ENCODE results near the gene CRY2. TPM values are rescaled to one million over a fixed set of nuclear protein-coding genes. Genes with fewer than 3 reads are reported as not detected.

Gene CRY2
- total RNA-seq, 1 experiment from 2014 or later, result 8.1 TPM

DNA sequence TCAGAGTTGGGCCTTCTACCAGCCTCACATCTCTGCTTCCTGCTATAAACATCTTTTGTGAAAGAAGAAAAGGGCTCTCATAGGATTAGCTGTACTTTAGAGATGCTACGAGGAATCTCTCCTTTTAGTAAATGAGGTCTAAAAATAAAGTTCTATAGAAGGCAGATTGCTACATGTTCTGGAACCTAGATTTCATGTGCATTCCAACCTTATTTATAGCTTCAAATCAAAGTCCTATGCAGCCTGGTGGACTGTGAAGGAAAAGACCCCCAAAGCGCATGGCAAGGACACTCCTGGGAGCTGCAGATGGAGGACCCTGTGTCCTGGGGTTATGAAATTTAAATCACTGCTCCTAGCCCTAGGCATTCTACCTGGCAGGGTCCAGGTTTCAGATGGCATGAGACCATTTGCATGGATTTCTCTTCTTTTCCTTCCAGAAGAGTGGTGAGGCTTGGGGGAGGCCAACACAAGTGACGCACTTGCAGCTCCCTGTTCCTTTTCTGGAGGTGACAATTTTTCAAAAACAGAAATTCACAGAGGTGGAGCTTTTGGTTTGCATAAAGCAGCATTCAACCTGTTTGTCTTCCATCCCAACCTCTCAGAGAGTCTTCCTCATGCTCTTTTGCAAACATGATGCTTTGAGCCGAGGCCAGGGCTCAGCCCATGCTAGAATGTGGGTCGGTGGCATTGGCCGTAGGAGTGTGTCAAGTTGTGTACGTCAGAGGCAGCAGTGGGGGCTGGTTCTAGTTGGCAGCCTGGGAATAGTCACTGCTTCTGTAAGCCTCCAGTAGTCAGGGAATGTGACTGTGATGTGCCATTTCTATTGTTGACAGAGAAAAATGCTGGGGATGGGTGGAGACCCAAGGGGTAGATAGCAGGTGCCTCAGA is 6.3 kb downstream of the CRY2 start:
- Mint-ChIP-seq H3K9me3 (ENCODE audit: unreplicated experiment) (no peaks in the 10 kb centered on the region), H3K4me1 (ENCODE audit: insufficient read depth, unreplicated experiment) (peaks cover 11% of the 10 kb centered on the region), H3K36me3 (ENCODE audit: insufficient read depth, unreplicated experiment) (peaks cover 20% of the 10 kb centered on the region), H3K27ac (ENCODE audit: low read depth, unreplicated experiment) (no peak overlapping the region), H3K4me3 (ENCODE audit: unreplicated experiment) (no peak overlapping the region), H3K27me3 (ENCODE audit: insufficient read depth, unreplicated experiment) (no peaks in the 10 kb centered on the region)
- TF ChIP-seq, protein P1, sequence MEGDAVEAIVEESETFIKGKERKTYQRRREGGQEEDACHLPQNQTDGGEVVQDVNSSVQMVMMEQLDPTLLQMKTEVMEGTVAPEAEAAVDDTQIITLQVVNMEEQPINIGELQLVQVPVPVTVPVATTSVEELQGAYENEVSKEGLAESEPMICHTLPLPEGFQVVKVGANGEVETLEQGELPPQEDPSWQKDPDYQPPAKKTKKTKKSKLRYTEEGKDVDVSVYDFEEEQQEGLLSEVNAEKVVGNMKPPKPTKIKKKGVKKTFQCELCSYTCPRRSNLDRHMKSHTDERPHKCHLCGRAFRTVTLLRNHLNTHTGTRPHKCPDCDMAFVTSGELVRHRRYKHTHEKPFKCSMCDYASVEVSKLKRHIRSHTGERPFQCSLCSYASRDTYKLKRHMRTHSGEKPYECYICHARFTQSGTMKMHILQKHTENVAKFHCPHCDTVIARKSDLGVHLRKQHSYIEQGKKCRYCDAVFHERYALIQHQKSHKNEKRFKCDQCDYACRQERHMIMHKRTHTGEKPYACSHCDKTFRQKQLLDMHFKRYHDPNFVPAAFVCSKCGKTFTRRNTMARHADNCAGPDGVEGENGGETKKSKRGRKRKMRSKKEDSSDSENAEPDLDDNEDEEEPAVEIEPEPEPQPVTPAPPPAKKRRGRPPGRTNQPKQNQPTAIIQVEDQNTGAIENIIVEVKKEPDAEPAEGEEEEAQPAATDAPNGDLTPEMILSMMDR (IDR thresholded peaks at IDR 0.05; ENCODE audit: unreplicated experiment), result no peak
- intact Hi-C loops (cut with micrococcal nuclease), result no loop called here
- BruUV-seq (replicated peaks), result no TSS peak
- CTCF ChIA-PET, result interaction anchor here (0.6 to 2.3 kb wide), 2 partner anchors 11 to 18 kb away, joined by 3 to 6 read pairs; no protein-coding TSS in a partner anchor
- POLR2A ChIA-PET, result no interaction called here
- no peak for DNase-seq (ENCODE audit: unreplicated experiment)

DNA sequence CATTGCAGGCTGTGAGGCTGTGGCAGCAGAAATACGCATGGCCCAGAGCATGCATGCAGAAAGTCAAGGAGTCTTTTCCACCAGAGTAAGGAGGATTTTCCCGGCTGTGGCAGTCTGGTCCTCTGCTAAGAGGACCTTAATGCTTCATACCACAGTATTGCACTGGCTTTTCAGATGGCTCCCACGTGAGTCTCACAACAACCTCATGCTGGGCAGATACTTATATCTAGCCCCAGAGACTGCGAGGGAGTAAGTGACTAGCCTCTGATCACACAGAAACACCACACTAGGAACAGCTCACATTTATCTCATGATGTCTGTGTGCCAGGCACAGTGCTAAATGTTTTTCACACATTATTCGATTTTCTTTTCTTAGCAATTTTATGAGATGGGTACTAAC is 8.0 kb downstream of the CRY2 start:
- Mint-ChIP-seq H3K4me3 (ENCODE audit: unreplicated experiment) (no peak overlapping the region), H3K27ac (ENCODE audit: low read depth, unreplicated experiment) (no peak overlapping the region), H3K36me3 (ENCODE audit: insufficient read depth, unreplicated experiment) (peaks cover 24% of the 10 kb centered on the region), H3K27me3 (ENCODE audit: insufficient read depth, unreplicated experiment) (no peaks in the 10 kb centered on the region), H3K9me3 (ENCODE audit: unreplicated experiment) (no peaks in the 10 kb centered on the region), H3K4me1 (ENCODE audit: insufficient read depth, unreplicated experiment) (peaks cover 19% of the 10 kb centered on the region)
- ChIA-PET POLR2A (interaction anchor here (0.8 kb wide), 1 partner anchor 8 kb away, joined by 3 read pairs; the partner anchor contains the start of gene CRY2), CTCF (interaction anchor here (2.3 kb wide), 1 partner anchor 13 kb away, joined by 6 read pairs; no protein-coding TSS in a partner anchor)
- no peak for DNase-seq (ENCODE audit: unreplicated experiment)
- TF ChIP-seq, protein P1 (IDR thresholded peaks at IDR 0.05; ENCODE audit: unreplicated experiment), result no peak
- intact Hi-C loops (cut with micrococcal nuclease), result no loop called here
- no TSS peak for BruUV-seq (replicated peaks)

DNA sequence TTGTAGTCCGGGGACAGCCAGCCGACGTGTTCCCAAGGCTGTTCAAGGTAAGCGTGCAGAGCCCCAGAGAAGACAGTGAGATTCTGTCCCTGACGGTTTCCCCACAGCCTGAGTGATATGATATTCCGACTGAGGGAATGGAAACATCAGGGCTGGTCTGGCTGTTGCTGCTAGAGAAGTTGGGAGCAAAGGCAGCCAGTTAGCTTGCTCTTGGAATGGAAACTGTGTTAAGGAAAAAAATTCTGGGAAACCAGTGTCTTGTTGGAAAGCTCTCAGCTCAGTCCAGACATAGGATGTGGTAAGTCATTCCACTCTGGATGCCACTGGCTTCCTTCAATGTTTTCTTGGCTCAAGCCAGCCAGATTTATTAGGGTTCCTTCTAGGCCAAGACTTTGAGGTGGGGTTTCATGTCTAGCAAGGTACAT is 8.8 kb downstream of the CRY2 start:
- no TSS peak for BruUV-seq (replicated peaks)
- TF ChIP-seq, protein P1 (IDR thresholded peaks at IDR 0.05; ENCODE audit: unreplicated experiment), result no peak
- no peaks in the 10 kb centered on the region for H3K27me3 Mint-ChIP-seq (ENCODE audit: insufficient read depth, unreplicated experiment)
- POLR2A ChIA-PET, result interaction anchor here (3.1 kb wide), 1 partner anchor 8 kb away, joined by 18 read pairs; the partner anchor contains the start of gene CRY2
- H3K4me3 Mint-ChIP-seq (ENCODE audit: unreplicated experiment), result no peak overlapping the region
- no peak overlapping the region for H3K27ac Mint-ChIP-seq (ENCODE audit: low read depth, unreplicated experiment)
- peaks cover 27% of the 10 kb centered on the region for H3K36me3 Mint-ChIP-seq (ENCODE audit: insufficient read depth, unreplicated experiment)
- CTCF ChIA-PET, result no interaction called here
- intact Hi-C loops (cut with micrococcal nuclease), result no loop called here
- peaks cover 19% of the 10 kb centered on the region for H3K4me1 Mint-ChIP-seq (ENCODE audit: insufficient read depth, unreplicated experiment)
- no peaks in the 10 kb centered on the region for H3K9me3 Mint-ChIP-seq (ENCODE audit: unreplicated experiment)
- no peak for DNase-seq (ENCODE audit: unreplicated experiment)

DNA sequence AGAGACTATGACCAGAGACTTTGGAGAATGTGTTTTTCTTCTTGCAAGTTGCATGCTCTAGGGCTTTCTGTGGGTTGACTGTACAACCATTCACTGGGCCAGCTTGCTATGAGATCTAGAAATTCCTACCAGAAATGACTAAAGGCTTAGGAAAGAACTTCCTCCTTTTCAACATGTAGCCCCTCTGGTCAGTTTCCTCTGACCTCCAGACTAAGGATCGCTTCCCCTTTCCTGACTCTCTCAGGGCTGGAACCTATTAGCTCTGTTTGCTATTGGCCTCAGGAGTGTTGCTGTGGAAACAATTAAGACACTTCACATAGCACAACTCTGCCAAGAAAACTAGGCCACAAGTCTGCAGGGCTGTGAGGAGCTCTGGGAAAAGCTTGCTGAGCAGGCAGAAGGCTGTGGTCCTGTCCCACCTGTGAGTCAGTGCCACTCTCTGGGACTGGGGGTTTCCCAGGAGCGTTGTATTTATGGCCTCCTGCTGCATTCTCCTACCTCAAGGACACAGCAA is 10.7 kb downstream of the CRY2 start:
- Mint-ChIP-seq H3K9me3 (ENCODE audit: unreplicated experiment) (no peaks in the 10 kb centered on the region), H3K36me3 (ENCODE audit: insufficient read depth, unreplicated experiment) (peaks cover 45% of the 10 kb centered on the region), H3K4me3 (ENCODE audit: unreplicated experiment) (no peak overlapping the region), H3K27me3 (ENCODE audit: insufficient read depth, unreplicated experiment) (no peaks in the 10 kb centered on the region), H3K4me1 (ENCODE audit: insufficient read depth, unreplicated experiment) (peaks cover 19% of the 10 kb centered on the region), H3K27ac (ENCODE audit: low read depth, unreplicated experiment) (no peak overlapping the region)
- ChIA-PET POLR2A (interaction anchor here (0.7 to 4.1 kb wide), 4 partner anchors 10 to 15 kb away, joined by 3 to 18 read pairs (median 10); partner anchors contain the start of gene CRY2), CTCF (interaction anchor here (1.1 to 2.1 kb wide), 2 partner anchors 15 to 149 kb away, joined by 3 to 5 read pairs; no protein-coding TSS in a partner anchor)
- TF ChIP-seq, protein P1 (IDR thresholded peaks at IDR 0.05; ENCODE audit: unreplicated experiment), result no peak
- intact Hi-C loops (cut with micrococcal nuclease), result no loop called here
- no TSS peak for BruUV-seq (replicated peaks)
- DNase-seq (ENCODE audit: unreplicated experiment), result no peak

All from MCF 10A (cell line).